HG03342 (cell line): ENCODE results near the gene IFNA16.
"Not testable (repeated sequence)": the region's sequence is repeated elsewhere in the genome, so short reads cannot be mapped to it uniquely, and the experiment has no call there.

Experiments used
- ATAC-seq: cut with Tn5 transposase; IDR thresholded peaks from one replicate; pipeline ENCODE4 v1.9.1; 2021; ENCODE audit warnings: mild to moderate bottlenecking, moderate library complexity; ENCODE audit not compliant: unreplicated experiment

Gene IFNA16

GRCh38 chr9:21217211-21217610, at the start of gene IFNA16:
Gene IFNA16, minus strand, starts transcription at chr9:21217311. Its CDS starts 6 bp downstream, at chr9:21217305.
- not testable (repeated sequence) for ATAC-seq

GRCh38 chr9:21265421-21266189, 48.5 kb upstream of the IFNA16 start:
- no peak for ATAC-seq

- no peak for ATAC-seq
Observed at GRCh38 chr9:21255538-21256212, 38.6 kb upstream of the IFNA16 start.

- ATAC-seq, result peak; percentile 81
Observed at GRCh38 chr9:21252721-21253547, 35.8 kb upstream of the IFNA16 start.

DNA sequence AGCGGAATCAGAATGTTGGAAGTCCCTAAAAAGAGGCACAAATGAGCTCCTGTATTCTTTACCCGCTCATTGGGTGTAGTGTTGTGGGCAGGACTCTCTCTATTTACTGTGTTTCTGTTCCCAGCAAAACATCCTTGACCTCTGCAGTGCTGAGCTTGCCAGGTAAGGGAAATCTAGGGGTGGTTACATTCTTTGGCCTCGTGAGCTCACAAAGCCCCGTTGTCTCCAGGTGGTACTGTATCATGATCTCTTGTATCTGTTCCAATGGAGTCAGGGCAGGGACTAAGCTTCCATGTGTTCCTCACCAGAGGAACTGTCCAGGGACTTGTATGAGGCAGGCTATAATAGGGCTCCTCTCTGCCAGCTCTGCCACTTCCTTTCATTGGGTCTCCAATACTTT, 34.5 kb upstream of the IFNA16 start:
- no peak for ATAC-seq

DNA sequence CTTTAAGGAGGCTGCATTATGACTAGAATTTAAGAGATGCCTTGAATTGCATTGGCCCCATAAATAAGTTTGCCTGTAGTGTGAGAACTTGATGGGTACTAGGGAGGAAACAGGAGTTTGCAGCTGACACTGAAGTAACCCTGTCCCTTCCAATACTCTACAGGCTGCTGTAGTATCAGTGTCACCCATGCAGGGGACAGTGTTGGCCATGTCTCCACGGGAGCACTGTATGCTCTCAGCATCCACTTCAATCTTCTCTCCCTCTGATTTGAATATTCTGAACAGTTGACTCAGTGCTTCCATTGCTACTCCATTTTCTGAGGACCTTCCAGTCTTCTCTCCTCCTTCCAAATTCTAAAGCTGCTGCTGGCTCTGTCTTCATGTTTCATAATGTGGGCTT, 34.1 kb upstream of the IFNA16 start:
- no peak for ATAC-seq

DNA sequence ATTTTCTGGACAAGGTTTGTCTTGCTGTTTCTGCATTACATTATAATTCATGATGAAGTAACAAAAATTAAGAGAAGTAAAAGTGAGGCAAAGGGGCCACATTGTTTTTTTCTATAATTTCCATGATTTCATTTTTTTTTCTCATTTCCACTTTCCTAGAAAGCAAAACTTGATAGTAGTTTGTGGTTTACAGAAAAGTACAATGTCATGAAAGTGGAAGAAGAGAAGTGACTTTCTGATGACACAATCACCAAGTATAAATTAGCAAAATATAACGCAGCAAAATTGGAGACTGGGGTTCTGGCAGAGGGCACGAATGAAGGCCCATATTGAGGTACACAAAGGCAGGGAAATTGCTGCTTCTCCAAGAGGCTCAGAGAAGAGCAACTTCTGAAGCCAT, 27.7 kb upstream of the IFNA16 start:
- ATAC-seq, result no peak

DNA sequence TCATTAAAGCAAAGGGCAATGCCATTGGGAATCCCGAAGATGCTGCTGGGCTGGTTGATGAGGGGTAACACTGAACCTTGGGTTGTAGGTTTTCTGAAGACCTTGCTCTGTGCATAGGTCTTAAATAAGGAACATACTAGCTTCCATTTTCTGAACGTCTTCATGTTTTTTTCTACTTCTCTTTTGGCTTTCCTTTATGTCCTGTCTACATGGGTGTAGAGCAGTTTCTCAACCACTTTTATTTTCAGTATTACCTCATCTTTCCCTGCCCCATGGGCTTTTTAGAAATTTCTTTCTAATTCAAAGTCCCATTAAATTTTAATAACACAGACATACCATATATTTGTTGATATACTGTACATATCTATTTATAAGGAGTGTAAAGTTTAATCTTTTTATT, 22.8 kb upstream of the IFNA16 start, which contains the start of gene IFNA14:
IFNA14 (minus strand) TSS at position 95 of the 400 bp plus-strand sequence; CDS start at position 25, 70 bp downstream.
- no peak for ATAC-seq

- not testable (repeated sequence) for ATAC-seq
Observed at GRCh38 chr9:21236360-21236714, 19.2 kb upstream of the IFNA16 start.

- ATAC-seq, result peak; percentile 89
Observed at GRCh38 chr9:21235468-21236359, 18.6 kb upstream of the IFNA16 start.

DNA sequence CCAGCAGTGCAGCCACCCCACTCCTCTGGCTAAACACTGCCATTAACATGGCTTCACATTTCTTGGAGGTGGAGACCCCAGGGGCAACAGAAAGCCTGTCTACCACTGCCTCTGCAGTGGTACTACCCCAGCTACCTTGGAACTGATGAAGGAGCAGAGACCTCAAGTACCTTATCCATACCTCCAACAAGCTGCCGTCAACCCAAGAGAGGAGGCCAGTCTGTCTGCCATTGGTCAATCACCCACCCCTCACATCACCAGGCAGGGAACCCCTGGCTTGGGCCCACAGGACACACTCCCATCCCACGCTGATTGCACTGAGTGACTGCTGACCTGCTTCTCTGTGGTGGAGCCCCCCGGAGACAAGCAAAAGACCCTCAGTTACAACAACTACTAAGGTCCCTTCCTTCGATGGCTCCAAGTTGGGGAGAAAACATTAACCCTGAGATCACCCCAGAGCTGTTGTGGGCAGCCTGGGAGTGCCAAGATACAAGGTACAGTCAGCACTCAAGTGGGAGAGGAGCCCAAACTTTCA, 17.1 kb upstream of the IFNA16 start:
- ATAC-seq, result no peak

GRCh38 chr9:21233258-21233657, 16.1 kb upstream of the IFNA16 start:
- no peak for ATAC-seq

DNA sequence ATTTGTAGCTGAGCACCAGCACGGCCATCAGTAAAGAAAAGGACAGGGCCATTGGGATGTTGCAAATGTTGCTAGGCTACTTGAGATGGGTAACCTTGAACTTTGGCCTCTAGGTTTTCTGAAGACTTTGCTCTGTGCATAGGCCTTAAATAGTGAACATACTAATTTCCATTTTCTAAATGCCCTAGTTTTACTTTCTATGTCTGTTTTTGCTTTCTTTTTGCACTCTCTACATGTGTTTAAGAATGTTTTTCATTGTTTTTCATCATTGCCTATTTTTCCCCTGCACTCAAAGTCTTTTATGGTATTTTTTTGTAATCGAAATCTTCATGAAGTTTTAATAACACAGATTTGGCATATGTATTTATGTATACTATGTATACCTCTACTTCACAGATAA, 11.0 kb upstream of the IFNA16 start, which contains the start of gene IFNA17:
IFNA17 (minus strand) TSS at position 101 of the 400 bp plus-strand sequence; CDS start at position 52, 49 bp downstream.
- ATAC-seq, result no peak

GRCh38 chr9:21213411-21214326, 3.4 kb downstream of the IFNA16 start:
- peak; percentile 70 for ATAC-seq

DNA sequence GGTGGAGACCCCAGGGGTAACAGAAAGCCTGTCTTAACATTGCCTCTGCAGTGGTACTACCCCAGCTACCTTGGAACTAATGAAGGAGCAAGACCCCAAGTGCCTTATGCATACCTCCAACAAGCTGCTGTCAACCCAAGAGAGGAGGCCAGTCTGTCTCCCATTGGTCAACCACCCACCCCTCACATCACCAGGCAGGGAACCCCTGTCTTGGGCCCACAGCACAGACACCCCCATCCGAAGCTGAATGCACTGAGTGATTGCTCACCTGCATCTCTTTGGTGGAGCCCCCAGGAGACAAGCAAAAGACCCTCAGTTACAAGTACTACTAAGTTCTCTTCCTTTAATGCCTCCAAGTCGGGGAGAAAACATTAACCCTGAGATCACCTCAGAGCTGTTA, 5.0 kb downstream of the IFNA16 start:
- ATAC-seq, result not testable (repeated sequence)

- not testable (repeated sequence) for ATAC-seq
Observed at GRCh38 chr9:21210782-21211181, 6.3 kb downstream of the IFNA16 start.

GRCh38 chr9:21210311-21210710, 6.8 kb downstream of the IFNA16 start:
- ATAC-seq, result no peak

DNA sequence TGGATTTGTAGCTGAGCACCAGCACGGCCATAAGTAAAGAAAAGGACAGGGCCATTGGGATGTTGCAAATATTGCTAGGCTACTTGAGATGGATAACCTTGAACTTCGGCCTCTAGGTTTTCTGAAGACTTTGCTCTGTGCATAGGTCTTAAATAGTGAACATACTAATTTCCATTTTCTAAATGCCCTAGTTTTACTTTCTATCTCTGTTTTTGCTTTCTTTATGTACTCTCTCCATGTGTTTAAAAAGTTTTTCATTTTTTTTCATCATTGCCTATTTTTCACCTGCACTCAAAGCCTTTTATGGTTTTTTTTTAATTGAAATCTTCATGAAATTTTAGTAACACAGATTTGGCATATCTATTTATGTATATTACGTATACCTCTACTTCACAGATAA, 10.1 kb downstream of the IFNA16 start, which contains the start of gene IFNA10:
IFNA10 (minus strand) TSS at position 101 of the 400 bp plus-strand sequence; CDS start at position 55, 46 bp downstream.
- ATAC-seq, result not testable (repeated sequence)

DNA sequence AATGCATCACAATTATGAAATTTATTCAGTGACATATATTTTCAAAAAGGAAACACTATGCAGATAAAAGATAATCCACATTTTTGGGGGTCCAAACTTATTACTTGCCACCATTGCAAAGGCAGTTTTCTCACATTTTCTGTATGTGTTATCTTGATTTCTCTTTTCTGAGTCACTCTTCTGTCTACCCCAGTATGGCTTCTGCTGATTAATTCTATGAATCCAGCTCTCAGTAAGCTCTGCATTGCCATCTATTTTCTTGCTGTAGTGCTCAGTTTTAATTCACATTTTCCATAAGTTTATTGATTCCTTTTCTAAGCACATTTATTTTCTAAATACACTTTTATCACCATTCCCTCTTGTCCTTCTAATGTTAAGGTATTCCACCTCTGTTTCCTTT, 11.9 kb downstream of the IFNA16 start:
- ATAC-seq, result no peak
